WERI-Rb-1 (cell line): Measurements from ENCODE around the gene GRIP2.

Source experiments
- DNase-seq: peaks from one replicate; pipeline ENCODE4 v3.0.0-alpha.2; 2020
- H3K27ac ChIP-seq: fragments of 250-450 bp; sonication (Bioruptor Pico); 2 replicates; pipeline ENCODE4 v1.5.1; 2020; ENCODE audit warnings: mild to moderate bottlenecking, moderate library complexity
- H3K27me3 ChIP-seq: fragments of 250-450 bp; sonication (Bioruptor Pico); 2 replicates; pipeline ENCODE4 v1.5.1; 2021; ENCODE audit warnings: mild to moderate bottlenecking, low read depth, moderate library complexity; ENCODE audit not compliant: insufficient read depth, severe bottlenecking
- H3K36me3 ChIP-seq: fragments of 250-450 bp; sonication (Bioruptor Pico); 2 replicates; pipeline ENCODE4 v1.5.1; 2020; ENCODE audit warnings: mild to moderate bottlenecking, moderate library complexity
- H3K4me3 ChIP-seq: 2 replicates; pipeline ENCODE4 v1.5.1; 2011; ENCODE audit warnings: low read depth, mild to moderate bottlenecking, control low read depth, low read length
- H3K9me3 ChIP-seq: fragments of 250-450 bp; sonication (Bioruptor Pico); 2 replicates; pipeline ENCODE4 v1.5.1; 2021; ENCODE audit warnings: mild to moderate bottlenecking, moderate library complexity; ENCODE audit not compliant: severe bottlenecking
- CTCF ChIP-seq: IDR thresholded peaks from 2 replicates; pipeline ENCODE4 v1.5.1; 2011; ENCODE audit warnings: low read depth, mild to moderate bottlenecking, control low read depth, inconsistent platforms, low read length

GRIP2 gene

GRCh38 chr3:14532691-14533456 is 7.3 kb downstream of the GRIP2 start:
- no peak for TF ChIP-seq CTCF
- H3K4me3 ChIP-seq, result peak overlapping the region; percentile 30

GRCh38 chr3:14531856-14532395 is 8.2 kb downstream of the GRIP2 start:
- H3K27ac ChIP-seq, result peak overlapping the region; percentile 59
- TF ChIP-seq CTCF, result no peak
- peak overlapping the region; percentile 30 for H3K4me3 ChIP-seq
- peak; percentile 41 for DNase-seq
- H3K36me3 ChIP-seq, result no peaks in the 10 kb centered on the region
- no peaks in the 10 kb centered on the region for H3K9me3 ChIP-seq
- H3K27me3 ChIP-seq, result no peaks in the 10 kb centered on the region

More at GRCh38 chr3:14532691-14533456, 7.3 kb downstream of the GRIP2 start:
- H3K27ac ChIP-seq, result peak overlapping the region; percentile 59
- no peaks in the 10 kb centered on the region for H3K27me3 ChIP-seq
- no peaks in the 10 kb centered on the region for H3K9me3 ChIP-seq
- DNase-seq, result peak; percentile 91
- no peaks in the 10 kb centered on the region for H3K36me3 ChIP-seq

- H3K27ac ChIP-seq, result no peak overlapping the region
- TF ChIP-seq CTCF, result no peak
Measured at GRCh38 chr3:14528081-14528480, 12.1 kb downstream of the GRIP2 start.

GRCh38 chr3:14525685-14526631 is 14.2 kb downstream of the GRIP2 start:
- H3K27me3 ChIP-seq, result no peaks in the 10 kb centered on the region
- H3K9me3 ChIP-seq, result no peaks in the 10 kb centered on the region
- no peak overlapping the region for H3K27ac ChIP-seq
- H3K36me3 ChIP-seq, result no peaks in the 10 kb centered on the region
- DNase-seq, result no peak
- H3K4me3 ChIP-seq, result no peak overlapping the region
- no peak for TF ChIP-seq CTCF

More at GRCh38 chr3:14528081-14528480, 12.1 kb downstream of the GRIP2 start:
- no peak for DNase-seq
- Histone ChIP-seq H3K36me3 (no peaks in the 10 kb centered on the region), H3K9me3 (no peaks in the 10 kb centered on the region), H3K4me3 (no peak overlapping the region), H3K27me3 (no peaks in the 10 kb centered on the region)

- Histone ChIP-seq H3K36me3 (no peaks in the 10 kb centered on the region), H3K27me3 (no peaks in the 10 kb centered on the region), H3K4me3 (no peak overlapping the region), H3K9me3 (no peaks in the 10 kb centered on the region), H3K27ac (no peak overlapping the region)
- DNase-seq, result peak; percentile 2
- no peak for TF ChIP-seq CTCF
Measured at GRCh38 chr3:14524920-14525660, 15.1 kb downstream of the GRIP2 start.
